ENCODE measurements around the gene NUDCD3.

Gene NUDCD3

DNA sequence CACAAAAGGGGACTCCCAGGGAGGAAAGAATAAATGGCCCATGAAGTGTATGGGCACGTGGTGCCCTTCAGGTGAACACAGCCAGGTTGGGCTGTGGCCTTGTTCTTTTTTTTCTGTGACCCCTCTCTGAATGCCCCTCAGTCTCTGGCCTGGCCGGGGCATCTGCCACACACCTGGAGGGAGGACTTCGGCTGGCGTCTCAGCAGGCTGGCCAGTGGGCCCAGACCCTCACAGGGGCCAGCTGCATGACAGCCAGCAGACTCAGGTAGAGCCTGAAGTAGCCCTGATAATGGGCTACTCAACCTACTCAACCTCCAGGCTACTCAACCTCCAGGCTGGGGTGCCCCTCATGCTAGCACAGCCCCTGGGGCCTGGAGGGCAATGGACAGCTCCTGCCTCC is 155.3 kb downstream of the NUDCD3 start:
- no peak for DNase-seq (ENCODE audit: low read depth)
- TF ChIP-seq, protein P1, sequence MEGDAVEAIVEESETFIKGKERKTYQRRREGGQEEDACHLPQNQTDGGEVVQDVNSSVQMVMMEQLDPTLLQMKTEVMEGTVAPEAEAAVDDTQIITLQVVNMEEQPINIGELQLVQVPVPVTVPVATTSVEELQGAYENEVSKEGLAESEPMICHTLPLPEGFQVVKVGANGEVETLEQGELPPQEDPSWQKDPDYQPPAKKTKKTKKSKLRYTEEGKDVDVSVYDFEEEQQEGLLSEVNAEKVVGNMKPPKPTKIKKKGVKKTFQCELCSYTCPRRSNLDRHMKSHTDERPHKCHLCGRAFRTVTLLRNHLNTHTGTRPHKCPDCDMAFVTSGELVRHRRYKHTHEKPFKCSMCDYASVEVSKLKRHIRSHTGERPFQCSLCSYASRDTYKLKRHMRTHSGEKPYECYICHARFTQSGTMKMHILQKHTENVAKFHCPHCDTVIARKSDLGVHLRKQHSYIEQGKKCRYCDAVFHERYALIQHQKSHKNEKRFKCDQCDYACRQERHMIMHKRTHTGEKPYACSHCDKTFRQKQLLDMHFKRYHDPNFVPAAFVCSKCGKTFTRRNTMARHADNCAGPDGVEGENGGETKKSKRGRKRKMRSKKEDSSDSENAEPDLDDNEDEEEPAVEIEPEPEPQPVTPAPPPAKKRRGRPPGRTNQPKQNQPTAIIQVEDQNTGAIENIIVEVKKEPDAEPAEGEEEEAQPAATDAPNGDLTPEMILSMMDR (conservative IDR thresholded peaks at IDR 0.05; ENCODE audit: low read length): no peak
- no peak overlapping the region for H3K4me3 ChIP-seq (ENCODE audit: low read length)

DNA sequence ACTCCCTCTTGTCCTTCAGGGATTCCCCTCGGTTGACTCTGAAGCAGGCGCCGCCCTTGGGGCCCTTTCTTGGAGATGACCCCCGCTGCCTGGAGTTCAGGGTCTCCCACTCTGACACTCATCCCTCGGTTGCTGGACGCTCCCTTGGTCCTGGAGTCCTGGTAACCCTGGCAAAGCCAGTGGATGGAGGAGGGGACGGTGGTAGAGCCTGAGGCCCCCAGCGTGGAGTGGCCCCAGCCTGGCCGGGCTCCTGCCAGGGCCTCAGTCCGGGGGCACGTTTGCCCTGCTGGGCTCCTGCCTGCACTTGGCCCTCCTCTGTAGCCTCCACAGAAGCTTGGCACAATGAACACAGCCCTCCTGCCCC is 155.7 kb downstream of the NUDCD3 start:
- no peak overlapping the region for H3K4me3 ChIP-seq (ENCODE audit: low read length)

DNA sequence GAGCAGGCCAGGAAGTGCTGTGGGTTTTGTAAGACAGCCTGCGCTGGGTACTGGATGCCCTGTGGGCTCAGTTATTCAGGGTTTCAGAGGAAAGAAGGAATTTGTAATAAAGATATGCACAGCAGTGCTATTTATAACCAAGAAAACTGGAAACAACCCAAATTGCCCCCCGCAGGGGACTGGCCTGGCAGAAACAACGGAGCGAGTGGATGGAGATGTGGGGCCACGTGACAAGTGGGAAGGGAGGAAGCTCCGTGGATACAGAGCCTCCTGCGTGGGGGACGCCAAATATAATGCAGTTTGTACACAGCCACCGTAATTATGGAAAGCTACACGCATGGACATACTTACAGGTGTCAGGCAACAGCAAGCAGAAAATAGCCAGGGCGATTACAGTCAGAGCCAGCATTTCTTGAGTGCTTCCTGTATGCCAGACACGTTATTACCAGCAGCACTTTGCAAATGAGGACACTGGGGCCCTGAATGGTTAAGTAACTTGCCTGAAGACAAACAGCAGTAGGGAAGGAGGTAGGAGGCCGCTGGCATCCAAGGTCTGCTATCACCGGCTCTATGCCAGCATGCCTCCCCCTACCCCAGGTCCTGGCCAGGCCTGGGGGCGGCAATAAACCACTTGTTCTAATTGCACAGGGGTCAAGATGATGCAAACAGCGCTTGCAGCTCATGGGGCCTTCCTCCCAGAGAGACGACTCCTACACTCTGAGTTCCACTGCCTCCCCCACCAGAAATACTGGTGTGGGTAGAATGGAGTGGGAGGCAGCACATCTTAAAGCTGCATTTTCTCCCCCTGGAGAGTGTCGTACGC is 156.3 kb downstream of the NUDCD3 start:
- TF ChIP-seq, protein P1 (conservative IDR thresholded peaks at IDR 0.05; ENCODE audit: low read length): no peak
- H3K4me3 ChIP-seq (ENCODE audit: low read length): no peak overlapping the region
- no peak for DNase-seq (ENCODE audit: low read depth)

More for the DNA sequence above, 155.7 kb downstream of the NUDCD3 start:
- no peak for DNase-seq (ENCODE audit: low read depth)
- TF ChIP-seq, protein P1 (conservative IDR thresholded peaks at IDR 0.05; ENCODE audit: low read length): no peak

DNA sequence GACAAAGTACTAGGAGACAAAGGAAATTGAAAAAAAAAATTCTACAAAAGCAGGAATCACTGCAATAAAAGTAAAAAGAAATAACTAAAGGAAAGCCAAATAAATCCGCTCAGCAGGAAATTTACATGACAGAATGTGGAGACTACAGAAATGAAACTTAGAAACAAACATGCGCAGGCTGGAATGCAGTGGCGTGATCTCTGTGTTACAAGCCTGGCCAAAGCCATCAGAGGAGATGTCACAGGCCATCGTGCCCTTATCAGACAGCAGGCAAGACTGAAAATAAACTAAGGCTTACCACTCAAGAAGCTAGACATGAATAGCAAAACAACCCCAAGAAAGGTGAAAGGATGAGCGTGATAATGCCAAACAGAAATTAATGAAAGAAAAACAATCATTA is 158.8 kb downstream of the NUDCD3 start:
- H3K4me3 ChIP-seq (ENCODE audit: low read length): no peak overlapping the region
- TF ChIP-seq, protein P1 (conservative IDR thresholded peaks at IDR 0.05; ENCODE audit: low read length): no peak
- DNase-seq (ENCODE audit: low read depth): no peak

DNA sequence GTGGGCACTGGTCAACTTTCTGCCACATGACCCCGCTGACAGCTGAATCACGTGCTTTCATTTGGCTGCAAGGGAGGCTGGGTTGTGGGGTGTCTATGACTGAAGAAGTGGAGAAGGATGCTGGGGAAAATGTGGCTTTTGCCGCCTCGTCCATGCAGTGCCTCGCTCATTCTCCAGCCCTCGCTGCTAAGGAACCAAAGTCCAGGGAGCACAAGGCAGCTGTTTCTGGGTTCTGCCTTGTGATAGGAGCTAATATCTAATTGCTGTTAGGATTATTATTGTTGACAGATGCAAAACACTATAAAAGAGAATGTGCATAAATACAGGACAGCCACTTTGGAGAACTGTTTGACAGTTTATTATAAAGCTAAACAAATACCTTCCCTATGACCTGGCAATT is 160.1 kb downstream of the NUDCD3 start:
- DNase-seq (ENCODE audit: low read depth): no peak
- H3K4me3 ChIP-seq (ENCODE audit: low read length): no peak overlapping the region
- TF ChIP-seq, protein P1 (conservative IDR thresholded peaks at IDR 0.05; ENCODE audit: low read length): no peak

DNA sequence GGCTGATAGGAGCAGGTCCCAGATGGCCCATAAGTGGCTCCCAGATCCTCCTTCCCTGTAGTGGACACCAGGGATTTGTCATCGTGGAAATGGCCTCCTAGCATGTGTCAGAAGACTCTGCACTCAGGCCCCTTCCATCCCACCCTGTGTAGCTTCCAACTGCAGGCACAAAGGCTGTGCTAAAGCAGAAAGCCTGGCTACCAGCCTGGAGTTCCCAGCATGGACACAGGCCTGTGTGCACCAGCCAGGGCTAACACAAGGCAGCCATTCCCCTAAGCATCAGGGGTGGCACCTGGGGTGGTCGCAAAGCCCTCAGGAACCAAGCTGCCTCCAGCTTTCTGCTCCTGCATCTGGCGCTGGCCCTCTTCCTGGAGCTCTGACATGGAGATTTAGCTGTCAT is 160.6 kb downstream of the NUDCD3 start:
- H3K4me3 ChIP-seq (ENCODE audit: low read length): no peak overlapping the region
- no peak for DNase-seq (ENCODE audit: low read depth)
- TF ChIP-seq, protein P1 (conservative IDR thresholded peaks at IDR 0.05; ENCODE audit: low read length): no peak

Data from AG10803 (cell line).